Pericardium fibroblast (primary cell): ENCODE results near the gene FAM169A. TPM values are rescaled to one million over a fixed set of nuclear protein-coding genes. Genes with fewer than 3 reads are reported as not detected.

Experiments
- total RNA-seq: library from RNA; depleted of rRNA; stranded (reverse); fragments of >200 nt; gene quantifications from 2 replicates; pipeline ENCODE4 v1.2.3, GENCODE V29; 2015

Gene FAM169A, protein sequence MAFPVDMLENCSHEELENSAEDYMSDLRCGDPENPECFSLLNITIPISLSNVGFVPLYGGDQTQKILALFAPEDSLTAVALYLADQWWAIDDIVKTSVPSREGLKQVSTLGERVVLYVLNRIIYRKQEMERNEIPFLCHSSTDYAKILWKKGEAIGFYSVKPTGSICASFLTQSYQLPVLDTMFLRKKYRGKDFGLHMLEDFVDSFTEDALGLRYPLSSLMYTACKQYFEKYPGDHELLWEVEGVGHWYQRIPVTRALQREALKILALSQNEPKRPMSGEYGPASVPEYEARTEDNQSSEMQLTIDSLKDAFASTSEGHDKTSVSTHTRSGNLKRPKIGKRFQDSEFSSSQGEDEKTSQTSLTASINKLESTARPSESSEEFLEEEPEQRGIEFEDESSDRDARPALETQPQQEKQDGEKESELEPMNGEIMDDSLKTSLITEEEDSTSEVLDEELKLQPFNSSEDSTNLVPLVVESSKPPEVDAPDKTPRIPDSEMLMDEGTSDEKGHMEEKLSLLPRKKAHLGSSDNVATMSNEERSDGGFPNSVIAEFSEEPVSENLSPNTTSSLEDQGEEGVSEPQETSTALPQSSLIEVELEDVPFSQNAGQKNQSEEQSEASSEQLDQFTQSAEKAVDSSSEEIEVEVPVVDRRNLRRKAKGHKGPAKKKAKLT
- total RNA-seq = not detected in 2 replicates

DNA sequence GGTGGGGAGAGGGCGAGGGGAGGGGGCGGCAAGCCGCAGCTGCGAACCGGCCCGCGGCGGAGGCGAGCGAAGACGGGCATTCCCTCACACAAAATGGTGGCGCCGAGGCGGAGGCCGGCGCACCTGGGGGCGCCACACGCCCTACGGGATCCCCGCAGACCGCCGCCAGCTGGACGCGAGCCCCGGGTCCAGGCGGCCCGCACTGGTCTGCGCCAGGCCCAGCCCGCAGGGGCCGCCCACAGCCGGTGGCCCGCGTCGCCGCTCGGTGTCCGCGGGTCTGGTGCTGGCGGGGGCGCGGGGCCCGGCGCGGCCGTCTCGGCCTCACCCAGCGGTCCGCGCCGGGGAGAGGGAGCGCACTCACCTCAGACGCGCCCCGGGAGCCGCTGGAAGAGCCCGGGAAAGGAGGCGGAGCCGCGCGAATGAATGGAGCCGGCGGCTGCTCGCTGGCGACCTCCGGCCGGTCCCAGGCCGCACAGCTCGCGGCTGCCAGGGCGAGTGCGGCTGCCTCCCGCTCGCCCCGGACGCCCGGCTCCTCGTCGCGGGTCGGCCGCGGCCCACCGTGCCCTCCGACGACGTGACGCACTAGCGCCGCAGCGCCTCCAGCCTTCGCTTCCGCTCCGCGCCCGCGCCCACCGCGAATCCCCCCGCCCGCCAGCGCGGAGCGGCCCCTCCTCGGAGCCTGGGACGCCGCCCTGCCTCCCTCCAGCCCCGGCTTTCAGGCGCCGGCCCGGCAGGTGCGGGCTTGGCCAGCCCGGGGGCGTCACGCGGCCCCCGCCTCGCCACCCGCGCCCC, at the start of gene FAM169A:
TSS of gene FAM169A (minus strand) at position 584 of the 792 bp plus-strand sequence. CDS start 24,711 bp downstream, outside the sequence.

DNA sequence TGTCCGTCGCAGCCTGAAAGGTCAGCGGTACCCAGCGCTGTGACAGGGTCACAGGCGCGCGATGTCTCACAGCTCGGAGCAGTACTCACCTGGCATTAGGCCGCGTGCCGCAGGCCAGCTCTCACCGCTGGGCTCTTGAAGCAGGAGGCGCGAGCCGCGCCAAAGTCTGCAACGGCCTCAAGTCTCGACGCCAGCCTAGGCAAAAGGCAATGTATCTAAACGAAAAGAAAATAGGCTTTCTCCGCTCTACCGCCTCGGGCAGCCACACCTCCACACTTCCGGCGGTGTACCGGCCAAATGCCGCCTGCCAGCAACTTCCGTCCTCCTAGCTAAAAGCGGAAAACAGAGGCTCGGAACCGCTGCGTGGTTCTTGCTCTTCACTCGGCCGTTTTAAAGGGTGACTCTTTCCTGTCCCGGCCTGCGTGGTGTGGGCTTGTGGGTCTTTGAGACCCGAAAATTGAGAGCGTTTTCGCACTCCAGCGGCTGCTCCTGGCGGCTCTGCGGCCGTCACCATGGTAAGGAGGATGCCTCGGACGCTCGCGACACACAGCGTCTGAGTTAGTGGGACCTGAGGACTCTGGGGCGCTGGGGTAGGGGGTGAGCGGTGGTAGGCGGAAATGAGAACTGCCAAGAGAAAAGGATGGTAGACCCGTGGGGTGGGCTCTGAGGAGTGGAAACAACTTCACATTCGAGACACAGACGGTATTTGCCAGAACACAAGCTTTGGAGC, 99.2 kb downstream of the FAM169A start, which contains the start of the genes GFM2 and NSA2:
TSS of gene GFM2 (minus strand) at position 269 of the 730 bp plus-strand sequence. CDS start 3,375 bp downstream, outside the sequence.
TSS of gene NSA2 (plus strand) at position 401 of the 730 bp plus-strand sequence. CDS start at position 513, 112 bp downstream.

Other genes starting within 250 kb of the FAM169A start
- gene ENC1, start 225.7 kb downstream of the FAM169A start, total RNA-seq = 4.4 and 12.7 TPM in 2 replicates
- gene HEXB, start 181.2 kb downstream of the FAM169A start, total RNA-seq = 123 and 132 TPM in 2 replicates
- gene GFM2, start 99.3 kb downstream of the FAM169A start, total RNA-seq = 21.1 and 21.9 TPM in 2 replicates
- gene NSA2, start 99.1 kb downstream of the FAM169A start, total RNA-seq = 98.5 and 114 TPM in 2 replicates
- gene GCNT4, start 186.2 kb upstream of the FAM169A start, total RNA-seq = 1.6 and 3.0 TPM in 2 replicates